Kidney (tissue), 14 donors: ENCODE results near the gene PCNX2. TPM values are rescaled to one million over a fixed set of nuclear protein-coding genes. Genes with fewer than 3 reads are reported as not detected.

ENCODE experiments used
- DNase-seq, 5 donors: peaks; one replicate each; pipeline ENCODE4 v3.0.0-alpha.2; 2013 to 2020
- FAIRE-seq: peaks from 2 replicates; lab custom pipeline; 2012; peaks lifted over from hg19 to GRCh38; lab: Jason Lieb, UNC
- H3K27ac ChIP-seq, 2 donors: one replicate each; pipeline ENCODE4 v1.7.0; 2013; ENCODE audit warnings: low read depth in 2 of 2, low read length in 2 of 2, inconsistent platforms in 1 of 2
- H3K27me3 ChIP-seq: one replicate; pipeline ENCODE4 v1.7.1; 2013; ENCODE audit warnings: low read length, inconsistent platforms; ENCODE audit not compliant: control insufficient read depth, insufficient read depth
- H3K36me3 ChIP-seq, 3 donors: one replicate each; pipeline versions ENCODE4 v1.7.0 to v1.7.1; 2013; ENCODE audit warnings: low read length in 3 of 3, control low read depth in 1 of 3, inconsistent platforms in 1 of 3; ENCODE audit not compliant: insufficient read depth in 3 of 3, control insufficient read depth in 2 of 3
- H3K4me1 ChIP-seq, 3 donors: one replicate each; pipeline versions ENCODE4 v1.7.0 to v1.7.1; 2013; ENCODE audit warnings: low read length in 3 of 3, inconsistent platforms in 1 of 3, low read depth in 1 of 3; ENCODE audit not compliant: control insufficient read depth in 2 of 3, insufficient read depth in 2 of 3
- H3K4me3 ChIP-seq, 3 donors: one replicate each; pipeline versions ENCODE4 v1.7.0 to v1.8.1; 2013; ENCODE audit warnings: low read length in 3 of 3, control low read depth in 1 of 3, inconsistent platforms in 1 of 3
- H3K9ac ChIP-seq, 3 donors: one replicate each; pipeline versions ENCODE4 v1.7.0 to v1.7.1; 2013; ENCODE audit warnings: low read length in 3 of 3, control low read depth in 1 of 3, inconsistent platforms in 1 of 3
- H3K9me3 ChIP-seq, 3 donors: one replicate each; pipeline versions ENCODE4 v1.7.0 to v1.7.1; 2013; ENCODE audit warnings: low read length in 3 of 3, control low read depth in 1 of 3, inconsistent platforms in 1 of 3; ENCODE audit not compliant: control insufficient read depth in 2 of 3, insufficient read depth in 1 of 3
- intact Hi-C: fragments of 100-400 bp; cut with DNase I; formaldehyde crosslinking; loops from one replicate; pipeline ENCODE4 v1.11.1; 2022
- polyA plus RNA-seq: library from polyadenylated mRNA; stranded (reverse); fragments of 350-450 nt; fragmentation: Illumina TruSeq; extraction: RNeasy Lipid Tissue Mini Kit (QIAGEN cat#74804); gene quantifications from one replicate; pipeline ENCODE4 v1.2.3, GENCODE V29; 2014; ENCODE audit warnings: low read depth, low replicate concordance; ENCODE audit not compliant: insufficient read depth
- total RNA-seq: library from RNA; stranded (reverse); fragmentation: NEBNext Ultra II Directional; extraction: Animal tissue kit (Norgen Biotek cat#: 25700); gene quantifications from one replicate; pipeline ENCODE4 v1.2.1, GENCODE V29; 2021
- TF ChIP-seq, protein P1 (sequence below): IDR thresholded peaks from 3 replicates; pipeline ENCODE4 v1.5.1; 2012; ENCODE audit warnings: mild to moderate bottlenecking, moderate library complexity, borderline replicate concordance; ENCODE audit not compliant: insufficient read depth; ENCODE audit errors: extremely low read depth
- donor health status: control.
- donor health status: control.
- donor health status: control.
- donor health status: control.
- donor health status: control.
- donor health status: DM: yes; HTN: yes; CAD: no.
- donor health status: Normal renal cell carcinoma (clear cell type).

The PCNX2 gene
- total and polyA plus RNA-seq, 2 donors from 2014 or later = 5.2 to 29.2 TPM

DNA sequence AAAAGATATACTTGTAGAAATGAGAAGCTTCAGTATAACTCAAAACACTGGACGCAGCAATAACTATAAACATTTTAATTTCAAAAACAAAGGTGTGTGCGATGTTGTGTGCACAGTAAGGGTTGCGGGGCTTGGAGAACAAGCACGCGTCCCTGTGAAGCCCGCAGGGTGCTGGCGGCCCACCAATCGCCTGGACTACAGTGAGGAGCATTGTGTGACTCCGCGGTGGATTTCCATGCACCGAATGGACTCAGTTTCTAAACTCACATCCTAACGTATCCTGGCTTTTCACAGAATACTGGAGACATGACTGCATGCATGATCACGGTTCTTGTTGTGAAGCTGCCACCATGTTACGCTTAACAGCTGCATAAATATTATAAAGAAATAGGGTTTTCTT is 312.1 kb downstream of the PCNX2 start:
- DNase-seq (no peak), FAIRE-seq (no peak)
- intact Hi-C loops = no loop called here
- Histone ChIP-seq H3K27ac (no peak overlapping the region), H3K9me3 (no peaks in the 10 kb centered on the region), H3K4me3 (no peak overlapping the region), H3K27me3 (no peaks in the 10 kb centered on the region), H3K36me3 (no peaks in the 10 kb centered on the region), H3K4me1 (no peaks in the 10 kb centered on the region), H3K9ac (no peak overlapping the region)
- TF ChIP-seq, protein P1, sequence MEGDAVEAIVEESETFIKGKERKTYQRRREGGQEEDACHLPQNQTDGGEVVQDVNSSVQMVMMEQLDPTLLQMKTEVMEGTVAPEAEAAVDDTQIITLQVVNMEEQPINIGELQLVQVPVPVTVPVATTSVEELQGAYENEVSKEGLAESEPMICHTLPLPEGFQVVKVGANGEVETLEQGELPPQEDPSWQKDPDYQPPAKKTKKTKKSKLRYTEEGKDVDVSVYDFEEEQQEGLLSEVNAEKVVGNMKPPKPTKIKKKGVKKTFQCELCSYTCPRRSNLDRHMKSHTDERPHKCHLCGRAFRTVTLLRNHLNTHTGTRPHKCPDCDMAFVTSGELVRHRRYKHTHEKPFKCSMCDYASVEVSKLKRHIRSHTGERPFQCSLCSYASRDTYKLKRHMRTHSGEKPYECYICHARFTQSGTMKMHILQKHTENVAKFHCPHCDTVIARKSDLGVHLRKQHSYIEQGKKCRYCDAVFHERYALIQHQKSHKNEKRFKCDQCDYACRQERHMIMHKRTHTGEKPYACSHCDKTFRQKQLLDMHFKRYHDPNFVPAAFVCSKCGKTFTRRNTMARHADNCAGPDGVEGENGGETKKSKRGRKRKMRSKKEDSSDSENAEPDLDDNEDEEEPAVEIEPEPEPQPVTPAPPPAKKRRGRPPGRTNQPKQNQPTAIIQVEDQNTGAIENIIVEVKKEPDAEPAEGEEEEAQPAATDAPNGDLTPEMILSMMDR = no peak

DNA sequence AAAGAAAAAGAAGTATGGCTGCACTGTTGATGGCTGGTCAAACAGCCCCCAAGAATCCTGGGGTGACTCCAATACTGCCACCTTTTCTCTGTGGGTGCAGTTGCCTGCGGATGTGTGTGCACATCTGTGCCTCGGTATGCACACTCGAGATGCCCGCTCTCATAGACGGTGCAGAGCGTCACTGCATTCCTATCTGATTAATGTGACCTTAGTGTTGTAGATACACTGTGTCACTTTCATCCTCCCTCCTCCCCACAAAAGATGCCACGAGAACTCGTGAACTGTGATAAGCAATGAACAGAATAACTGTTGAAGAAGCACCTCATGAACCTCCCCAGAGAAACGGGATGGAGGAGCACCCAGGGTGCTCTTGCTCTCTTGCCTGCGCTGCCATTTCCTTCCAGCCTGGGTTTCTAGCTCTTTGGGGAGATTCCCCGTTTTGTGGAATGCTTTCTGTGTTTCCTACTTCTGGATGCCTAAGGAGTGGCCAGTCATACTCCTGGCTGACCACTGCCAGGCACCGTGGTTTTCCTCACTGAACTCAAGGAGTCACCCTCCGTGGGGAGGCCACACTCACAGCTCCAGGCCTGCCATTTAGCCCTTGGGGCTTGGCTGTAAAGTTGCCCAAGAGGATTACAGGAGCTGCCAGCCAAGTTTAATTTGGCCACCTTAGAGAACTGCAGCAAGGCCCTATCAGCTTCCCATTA is 313.1 kb downstream of the PCNX2 start:
- no peaks in the 10 kb centered on the region for H3K27me3 ChIP-seq
- intact Hi-C loops = no loop called here
- no peak overlapping the region for H3K9ac ChIP-seq
- TF ChIP-seq, protein P1 = no peak
- H3K36me3 ChIP-seq = no peaks in the 10 kb centered on the region
- DNase-seq = no peak
- H3K27ac ChIP-seq = no peak overlapping the region
- no peak overlapping the region for H3K4me3 ChIP-seq
- H3K9me3 ChIP-seq = no peaks in the 10 kb centered on the region
- no peaks in the 10 kb centered on the region for H3K4me1 ChIP-seq
- no peak for FAIRE-seq

DNA sequence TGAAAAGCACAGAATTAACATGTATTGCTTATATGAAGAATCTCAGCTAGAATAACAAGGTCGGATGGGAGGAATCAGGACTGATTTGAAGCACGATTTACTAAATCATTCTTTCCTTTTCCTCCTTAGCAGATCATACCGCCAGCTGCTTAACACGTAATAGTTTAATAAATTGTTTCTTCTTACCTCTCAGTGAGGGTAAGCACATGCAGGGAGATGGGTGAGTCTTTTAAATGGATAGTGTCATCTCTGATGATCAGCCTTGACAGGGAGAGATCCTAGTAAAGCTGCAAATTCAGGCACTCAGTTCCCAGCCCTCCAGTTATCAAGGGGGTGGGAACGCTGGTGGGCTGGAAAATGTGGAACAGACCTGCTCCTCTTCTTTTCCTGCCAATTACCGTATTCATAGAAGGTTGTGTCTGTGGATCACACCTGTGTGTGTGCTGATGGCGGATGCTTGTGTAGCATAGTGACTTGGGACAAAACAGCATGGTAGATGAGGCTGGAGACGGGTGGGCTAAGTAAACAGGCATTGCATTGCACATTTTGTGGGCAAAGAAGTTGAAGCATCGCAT is 314.5 kb downstream of the PCNX2 start:
- intact Hi-C loops = no loop called here
- peaks cover 0 to 7% (median 0%) of the 10 kb centered on the region in 3 donors for H3K36me3 ChIP-seq
- no peaks in the 10 kb centered on the region for H3K9me3 ChIP-seq
- H3K27ac ChIP-seq = no peak overlapping the region
- H3K4me3 ChIP-seq = no peak overlapping the region
- no peak for FAIRE-seq
- no peak for DNase-seq
- no peaks in the 10 kb centered on the region for H3K4me1 ChIP-seq
- no peak overlapping the region for H3K9ac ChIP-seq
- H3K27me3 ChIP-seq = no peaks in the 10 kb centered on the region
- TF ChIP-seq, protein P1 = no peak
